GM23338 (cell line): Measurements from ENCODE around the gene SLC25A12. TPM values are rescaled to one million over a fixed set of nuclear protein-coding genes. Genes with fewer than 3 reads are reported as not detected.

Experiments
- ATAC-seq: fragments of 200-7000 bp; cut with Tn5 transposase; 3 replicates; pipeline ENCODE4 v1.9.1; 2020
- DNase-seq: peaks from one replicate; pipeline ENCODE4 v3.0.0-alpha.2; 2015; ENCODE audit warnings: low spot score
- H2AFZ ChIP-seq: fragments of 200-600 bp; sonication (generic); 2 replicates; pipeline ENCODE4 v1.8.0; 2016; ENCODE audit warnings: antibody characterized with exemption, mild to moderate bottlenecking, moderate library complexity
- H3F3A ChIP-seq: fragments of 200-600 bp; sonication (generic); replicated peaks from 2 replicates; pipeline ENCODE4 v1.8.0; 2017; ENCODE audit warnings: antibody characterized with exemption, mixed run types, low read depth
- H3K27ac ChIP-seq: fragments of 200-600 bp; sonication (generic); 2 replicates; pipeline ENCODE4 v1.6.1; 2016; ENCODE audit warnings: low read depth
- H3K27me3 ChIP-seq: fragments of 200-600 bp; sonication (generic); 2 replicates; pipeline ENCODE4 v1.8.0; 2016; ENCODE audit warnings: mild to moderate bottlenecking, mixed run types, moderate library complexity; ENCODE audit not compliant: insufficient read depth
- H3K36me3 ChIP-seq: fragments of 200-600 bp; sonication (generic); 2 replicates; pipeline ENCODE4 v1.8.0; 2016; ENCODE audit warnings: mild to moderate bottlenecking; ENCODE audit not compliant: insufficient read depth
- H3K4me1 ChIP-seq: fragments of 200-600 bp; sonication (generic); 2 replicates; pipeline ENCODE4 v1.8.0; 2016; ENCODE audit warnings: mild to moderate bottlenecking, moderate library complexity; ENCODE audit not compliant: insufficient read depth
- H3K4me2 ChIP-seq: fragments of 200-600 bp; sonication (generic); 2 replicates; pipeline ENCODE4 v1.7.1; 2017; ENCODE audit warnings: mixed run types
- H3K4me3 ChIP-seq: fragments of 200-600 bp; sonication (generic); 2 replicates; pipeline ENCODE4 v1.6.1; 2016; ENCODE audit warnings: mixed run types
- H3K79me2 ChIP-seq: fragments of 200-600 bp; sonication (generic); replicated peaks from 2 replicates; pipeline ENCODE4 v1.8.0; 2017; ENCODE audit warnings: mild to moderate bottlenecking; ENCODE audit not compliant: insufficient read depth
- H3K9me2 ChIP-seq: fragments of 200-600 bp; sonication (generic); 2 replicates; pipeline ENCODE4 v1.8.0; 2017; ENCODE audit not compliant: insufficient read depth
- H4K20me1 ChIP-seq: fragments of 200-600 bp; sonication (generic); replicated peaks from 2 replicates; pipeline ENCODE4 v1.8.0; 2017; ENCODE audit warnings: mild to moderate bottlenecking; ENCODE audit not compliant: insufficient read depth
- H3K27ac Mint-ChIP-seq: 2 replicates; pipeline ENCODE4 v1.8.0; 2020; ENCODE audit warnings: inconsistent platforms, mild to moderate bottlenecking, moderate library complexity, mixed read lengths
- H3K27me3 Mint-ChIP-seq: 3 replicates; pipeline ENCODE4 v1.8.0; 2022; ENCODE audit warnings: low read depth, mild to moderate bottlenecking, moderate library complexity, mixed read lengths, inconsistent platforms; ENCODE audit not compliant: insufficient read depth, poor library complexity
- H3K36me3 Mint-ChIP-seq: 3 replicates; pipeline ENCODE4 v1.8.0; 2021; ENCODE audit warnings: low read depth, mild to moderate bottlenecking, inconsistent platforms, moderate library complexity, mixed read lengths
- H3K4me1 Mint-ChIP-seq: 3 replicates; pipeline ENCODE4 v1.8.0; 2020; ENCODE audit warnings: mild to moderate bottlenecking, inconsistent platforms, mixed read lengths
- H3K4me3 Mint-ChIP-seq: 3 replicates; pipeline ENCODE4 v1.8.0; 2021; ENCODE audit warnings: moderate library complexity, mild to moderate bottlenecking, inconsistent platforms, mixed read lengths
- H3K9me3 Mint-ChIP-seq: 3 replicates; pipeline ENCODE4 v1.8.0; 2020; ENCODE audit warnings: moderate library complexity, mild to moderate bottlenecking, inconsistent platforms, mixed read lengths
- CREB1 ChIP-seq: fragments of 250-450 bp; sonication (Bioruptor Pico); IDR thresholded peaks from 2 replicates; pipeline ENCODE4 v1.5.0; 2020; ENCODE audit warnings: low read depth, mild to moderate bottlenecking, moderate library complexity
- EZH2phosphoT487 ChIP-seq: fragments of 200-600 bp; sonication (generic); IDR thresholded peaks from one replicate; pipeline ENCODE4 v1.8.1; 2018; ENCODE audit warnings: antibody characterized with exemption; ENCODE audit not compliant: unreplicated experiment
- NANOG ChIP-seq: IDR thresholded peaks from 2 replicates; pipeline ENCODE4 v1.6.1; 2016; ENCODE audit warnings: antibody characterized with exemption, borderline replicate concordance
- ZNF114 ChIP-seq: fragments of 250-450 bp; sonication (Bioruptor Pico); IDR thresholded peaks from 2 replicates; pipeline ENCODE4 v1.5.0; 2020; ENCODE audit warnings: mild to moderate bottlenecking, moderate library complexity
- ZNF331 ChIP-seq: fragments of 250-450 bp; sonication (Bioruptor Pico); IDR thresholded peaks from 2 replicates; pipeline ENCODE4 v1.5.0; 2020; ENCODE audit warnings: low read depth, mild to moderate bottlenecking, moderate library complexity
- polyA plus RNA-seq: library from polyadenylated mRNA; unstranded; fragments of >200 nt; fragmentation: Nextera tagmentation; extraction: Ambion mirVana; gene quantifications from 2 replicates; pipeline ENCODE4 v1.2.1, GENCODE V29; 2016
- total RNA-seq: library from RNA; depleted of rRNA; stranded (reverse); fragments of >200 nt; shearing (Covaris generic); gene quantifications from 2 replicates; pipeline ENCODE4 v1.2.3, GENCODE V29; 2014
- TF ChIP-seq, protein P1 (sequence below): IDR thresholded peaks from one replicate; pipeline ENCODE4 v1.6.1; 2018; ENCODE audit warnings: antibody characterized with exemption; ENCODE audit not compliant: unreplicated experiment
- TF ChIP-seq, protein P2 (sequence below): IDR thresholded peaks from 2 replicates; pipeline ENCODE4 v1.6.1; 2016; ENCODE audit warnings: antibody characterized with exemption
- TF ChIP-seq, protein P3 (sequence below), 2 experiments: fragments of 200-600 bp in 1 of 2; sonication (generic) in 1 of 2; conservative IDR thresholded peaks; 2 replicates each; pipeline versions ENCODE4 v1.5.1 to v1.6.1; 2016 to 2017; ENCODE audit warnings: antibody characterized with exemption in 2 of 2, low read depth in 2 of 2, mild to moderate bottlenecking in 2 of 2, moderate library complexity in 1 of 2

Gene SLC25A12
- total and polyA plus RNA-seq, 2 experiments from 2014 or later: 4.8 to 14.8 TPM

DNA sequence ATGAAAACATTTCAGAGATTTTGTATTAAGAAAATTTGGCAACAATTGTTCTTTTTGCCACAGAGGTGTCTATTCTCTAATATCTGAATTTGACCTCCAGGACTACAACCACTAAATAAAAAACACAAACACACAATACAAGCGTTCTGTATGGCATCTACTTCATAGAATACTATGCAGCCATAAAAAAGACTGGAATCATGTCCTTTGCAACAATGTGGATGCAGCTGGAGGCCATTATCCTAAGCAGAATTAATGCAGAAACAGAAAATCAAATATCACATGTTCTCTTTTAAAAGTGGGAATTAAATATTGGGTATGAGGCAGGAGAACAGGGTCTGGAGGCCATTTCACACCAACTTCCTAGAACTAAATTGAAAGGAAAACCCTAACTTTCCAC, 19.5 kb downstream of the SLC25A12 start (continued):
- TF ChIP-seq, protein P1, sequence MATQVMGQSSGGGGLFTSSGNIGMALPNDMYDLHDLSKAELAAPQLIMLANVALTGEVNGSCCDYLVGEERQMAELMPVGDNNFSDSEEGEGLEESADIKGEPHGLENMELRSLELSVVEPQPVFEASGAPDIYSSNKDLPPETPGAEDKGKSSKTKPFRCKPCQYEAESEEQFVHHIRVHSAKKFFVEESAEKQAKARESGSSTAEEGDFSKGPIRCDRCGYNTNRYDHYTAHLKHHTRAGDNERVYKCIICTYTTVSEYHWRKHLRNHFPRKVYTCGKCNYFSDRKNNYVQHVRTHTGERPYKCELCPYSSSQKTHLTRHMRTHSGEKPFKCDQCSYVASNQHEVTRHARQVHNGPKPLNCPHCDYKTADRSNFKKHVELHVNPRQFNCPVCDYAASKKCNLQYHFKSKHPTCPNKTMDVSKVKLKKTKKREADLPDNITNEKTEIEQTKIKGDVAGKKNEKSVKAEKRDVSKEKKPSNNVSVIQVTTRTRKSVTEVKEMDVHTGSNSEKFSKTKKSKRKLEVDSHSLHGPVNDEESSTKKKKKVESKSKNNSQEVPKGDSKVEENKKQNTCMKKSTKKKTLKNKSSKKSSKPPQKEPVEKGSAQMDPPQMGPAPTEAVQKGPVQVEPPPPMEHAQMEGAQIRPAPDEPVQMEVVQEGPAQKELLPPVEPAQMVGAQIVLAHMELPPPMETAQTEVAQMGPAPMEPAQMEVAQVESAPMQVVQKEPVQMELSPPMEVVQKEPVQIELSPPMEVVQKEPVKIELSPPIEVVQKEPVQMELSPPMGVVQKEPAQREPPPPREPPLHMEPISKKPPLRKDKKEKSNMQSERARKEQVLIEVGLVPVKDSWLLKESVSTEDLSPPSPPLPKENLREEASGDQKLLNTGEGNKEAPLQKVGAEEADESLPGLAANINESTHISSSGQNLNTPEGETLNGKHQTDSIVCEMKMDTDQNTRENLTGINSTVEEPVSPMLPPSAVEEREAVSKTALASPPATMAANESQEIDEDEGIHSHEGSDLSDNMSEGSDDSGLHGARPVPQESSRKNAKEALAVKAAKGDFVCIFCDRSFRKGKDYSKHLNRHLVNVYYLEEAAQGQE: no peak
- TF ChIP-seq, protein P2, sequence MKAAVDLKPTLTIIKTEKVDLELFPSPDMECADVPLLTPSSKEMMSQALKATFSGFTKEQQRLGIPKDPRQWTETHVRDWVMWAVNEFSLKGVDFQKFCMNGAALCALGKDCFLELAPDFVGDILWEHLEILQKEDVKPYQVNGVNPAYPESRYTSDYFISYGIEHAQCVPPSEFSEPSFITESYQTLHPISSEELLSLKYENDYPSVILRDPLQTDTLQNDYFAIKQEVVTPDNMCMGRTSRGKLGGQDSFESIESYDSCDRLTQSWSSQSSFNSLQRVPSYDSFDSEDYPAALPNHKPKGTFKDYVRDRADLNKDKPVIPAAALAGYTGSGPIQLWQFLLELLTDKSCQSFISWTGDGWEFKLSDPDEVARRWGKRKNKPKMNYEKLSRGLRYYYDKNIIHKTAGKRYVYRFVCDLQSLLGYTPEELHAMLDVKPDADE: no peak
- TF ChIP-seq EZH2phosphoT487: no peak

DNA sequence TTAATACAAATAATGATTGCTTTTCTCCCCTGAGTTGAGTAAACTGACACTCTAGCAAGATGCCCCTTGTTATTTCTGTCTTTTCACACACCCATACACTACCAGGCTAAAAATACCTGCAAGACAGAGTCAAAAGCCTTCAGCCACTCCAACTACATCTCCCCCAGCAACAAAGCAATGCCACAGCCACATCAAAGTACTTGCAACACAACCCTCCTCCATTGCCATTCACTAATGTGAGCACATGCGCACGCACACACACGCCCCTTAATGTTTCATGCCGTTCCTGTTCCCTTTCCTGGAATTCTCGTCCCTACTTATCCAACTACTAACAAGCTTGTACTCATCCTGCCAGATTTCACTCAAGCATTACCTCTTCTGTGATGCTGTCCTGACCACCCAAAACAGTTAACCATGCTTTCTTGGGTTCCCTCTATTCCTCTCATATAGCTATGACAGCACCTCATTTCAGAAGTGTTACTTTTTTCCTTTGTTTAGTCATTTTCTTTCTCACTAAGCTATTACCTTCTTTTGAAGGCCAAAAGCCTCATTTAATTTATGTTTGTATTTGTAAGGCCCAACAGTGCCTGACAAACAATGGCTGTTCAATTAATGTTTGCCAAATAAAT, 29.6 kb downstream of the SLC25A12 start:
- no peaks in the 10 kb centered on the region; the same call in 1 of the 2 replicates for H4K20me1 ChIP-seq
- no peak overlapping the region for H3K4me2 ChIP-seq
- H3K27ac Mint-ChIP-seq: no peak overlapping the region
- H3F3A ChIP-seq: no peaks in the 10 kb centered on the region
- ATAC-seq (no peak), DNase-seq (no peak)
- no peak overlapping the region for H2AFZ ChIP-seq
- H3K9me2 ChIP-seq: no peaks in the 10 kb centered on the region
- peaks cover 22% of the 10 kb centered on the region for H3K36me3 Mint-ChIP-seq
- H3K9me3 Mint-ChIP-seq: peaks cover 19% of the 10 kb centered on the region
- no peaks in the 10 kb centered on the region for H3K4me1 Mint-ChIP-seq
- no peaks in the 10 kb centered on the region for H3K79me2 ChIP-seq
- H3K27me3 Mint-ChIP-seq: peaks cover 2% of the 10 kb centered on the region
- H3K27ac ChIP-seq: no peak overlapping the region
- TF ChIP-seq EZH2phosphoT487: no peak
- TF ChIP-seq, protein P2: no peak
- no peak for TF ChIP-seq NANOG
- TF ChIP-seq CREB1 (CRISPR knock-in tag): no peak
- H3K4me1 ChIP-seq: no peaks in the 10 kb centered on the region
- H3K4me3 ChIP-seq: no peak overlapping the region
- no peak overlapping the region for H3K4me3 Mint-ChIP-seq
- H3K27me3 ChIP-seq: no peaks in the 10 kb centered on the region
- peaks cover 6% of the 10 kb centered on the region for H3K36me3 ChIP-seq

DNA sequence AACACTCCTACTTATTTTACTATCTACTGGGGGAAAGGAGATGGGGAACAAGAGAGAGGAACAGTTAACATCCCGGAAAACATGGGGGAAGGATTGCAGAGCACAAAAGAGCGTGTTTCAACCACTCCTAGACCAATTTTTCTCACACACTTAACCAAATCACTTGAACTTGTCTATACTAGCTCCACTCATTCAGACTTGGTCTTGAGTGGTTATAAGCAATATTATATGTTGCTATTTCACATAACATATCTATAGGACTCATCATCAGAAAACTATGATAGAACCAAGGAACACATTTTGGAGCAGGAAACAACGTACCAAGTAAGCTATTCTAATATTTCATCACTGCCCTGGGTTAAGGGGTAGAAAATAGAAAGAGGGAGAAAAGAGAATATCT, 31.5 kb downstream of the SLC25A12 start:
- DNase-seq: no peak
- Histone ChIP-seq H3K79me2 (no peaks in the 10 kb centered on the region), H3K4me2 (no peak overlapping the region), H3K36me3 (no peaks in the 10 kb centered on the region), H3F3A (no peaks in the 10 kb centered on the region), H3K4me1 (no peaks in the 10 kb centered on the region), H4K20me1 (no peaks in the 10 kb centered on the region; the same call in 1 of the 2 replicates), H2AFZ (no peak overlapping the region), H3K27ac (no peak overlapping the region), H3K9me2 (no peaks in the 10 kb centered on the region), H3K27me3 (no peaks in the 10 kb centered on the region), H3K4me3 (no peak overlapping the region)
- no peak overlapping the region for H3K4me3 Mint-ChIP-seq
- H3K36me3 Mint-ChIP-seq: peaks cover 6% of the 10 kb centered on the region
- no peak for ATAC-seq
- peaks cover 2% of the 10 kb centered on the region for H3K27me3 Mint-ChIP-seq
- no peak overlapping the region for H3K27ac Mint-ChIP-seq
- H3K4me1 Mint-ChIP-seq: no peaks in the 10 kb centered on the region
- peaks cover 6% of the 10 kb centered on the region for H3K9me3 Mint-ChIP-seq
- TF ChIP-seq, protein P1: no peak
- TF ChIP-seq NANOG (no peak), ZNF114 (CRISPR knock-in tag) (no peak), ZNF331 (CRISPR knock-in tag) (no peak)
- TF ChIP-seq, protein P3, sequence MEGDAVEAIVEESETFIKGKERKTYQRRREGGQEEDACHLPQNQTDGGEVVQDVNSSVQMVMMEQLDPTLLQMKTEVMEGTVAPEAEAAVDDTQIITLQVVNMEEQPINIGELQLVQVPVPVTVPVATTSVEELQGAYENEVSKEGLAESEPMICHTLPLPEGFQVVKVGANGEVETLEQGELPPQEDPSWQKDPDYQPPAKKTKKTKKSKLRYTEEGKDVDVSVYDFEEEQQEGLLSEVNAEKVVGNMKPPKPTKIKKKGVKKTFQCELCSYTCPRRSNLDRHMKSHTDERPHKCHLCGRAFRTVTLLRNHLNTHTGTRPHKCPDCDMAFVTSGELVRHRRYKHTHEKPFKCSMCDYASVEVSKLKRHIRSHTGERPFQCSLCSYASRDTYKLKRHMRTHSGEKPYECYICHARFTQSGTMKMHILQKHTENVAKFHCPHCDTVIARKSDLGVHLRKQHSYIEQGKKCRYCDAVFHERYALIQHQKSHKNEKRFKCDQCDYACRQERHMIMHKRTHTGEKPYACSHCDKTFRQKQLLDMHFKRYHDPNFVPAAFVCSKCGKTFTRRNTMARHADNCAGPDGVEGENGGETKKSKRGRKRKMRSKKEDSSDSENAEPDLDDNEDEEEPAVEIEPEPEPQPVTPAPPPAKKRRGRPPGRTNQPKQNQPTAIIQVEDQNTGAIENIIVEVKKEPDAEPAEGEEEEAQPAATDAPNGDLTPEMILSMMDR (conservative IDR thresholded peaks at IDR 0.05; ENCODE audit: low read depth in 2 of 2): no peak
